ENCODE data around the gene MEG3. TPM values are rescaled to one million over a fixed set of nuclear protein-coding genes. Genes with fewer than 3 reads are reported as not detected.

Gene MEG3
- total and polyA plus RNA-seq, 9 of the 15 experiments (the other 6 are each of a cell fraction or from before 2014, with no cell fraction given) = 0.10 to 5.3 (median 1.0) TPM; not detected in 1

- TF ChIP-seq ATF2 (CRISPR knock-in tag; IDR thresholded peaks at IDR 0.05) (no peak), RAD21 (CRISPR knock-in tag; conservative IDR thresholded peaks at IDR 0.05 in 1 of 2, IDR thresholded peaks at IDR 0.05 in 1 of 2) (peak; percentile 84 to 94), ZNF740 (CRISPR knock-in tag; IDR thresholded peaks at IDR 0.05) (peak; percentile 83), ZNF740 (tag; IDR thresholded peaks at IDR 0.05) (no peak), FOXP1 (CRISPR knock-in tag; IDR thresholded peaks at IDR 0.05) (peak; percentile 33; the same call in 1 of the 2 replicates), STAG1 (CRISPR knock-in tag; IDR thresholded peaks at IDR 0.05; ENCODE audit: borderline replicate concordance) (peak; percentile 80; the same call in 1 of the 2 replicates), ZNF24 (IDR thresholded peaks at IDR 0.05) (0 out of 2 replicates have a peak, but pooled peaks have one; percentile 18), SAP30 (IDR thresholded peaks at IDR 0.05; ENCODE audit: borderline replicate concordance, insufficient read depth, low read depth, low read length, poor library complexity, severe bottlenecking) (no peak), REST (IDR thresholded peaks at IDR 0.05; ENCODE audit: borderline replicate concordance) (peak; percentile 86), REST (CRISPR knock-in tag; IDR thresholded peaks at IDR 0.05; ENCODE audit: low read depth) (no peak), JUN (IDR thresholded peaks at IDR 0.05; ENCODE audit: borderline replicate concordance, low read depth, low read length) (no peak), JUN (CRISPR knock-in tag; IDR thresholded peaks at IDR 0.05; ENCODE audit: borderline replicate concordance) (0 out of 2 replicates have a peak, but pooled peaks have one; percentile 39), U2AF1 (optimal IDR thresholded peaks at IDR 0.05; ENCODE audit: low read depth, low read length) (no peak), TEAD4 (IDR thresholded peaks at IDR 0.05; ENCODE audit: low read length) (no peak), TEAD4 (CRISPR knock-in tag; IDR thresholded peaks at IDR 0.05; ENCODE audit: borderline replicate concordance) (0 out of 2 replicates have a peak, but pooled peaks have one; percentile 32), NRF1 (conservative IDR thresholded peaks at IDR 0.05 in 1 of 2, IDR thresholded peaks at IDR 0.05 in 1 of 2) (0 out of 4 replicates have a peak, but pooled peaks of 1 of the 2 experiments have one; percentile 24), SMC3 (conservative IDR thresholded peaks at IDR 0.05; ENCODE audit: insufficient read depth, low read depth, low read length) (peak; percentile 82)
These were observed 75.0 kb downstream of the MEG3 start (continued) for GRCh38 chr14:100900837-100901390.

Data from K562 (cell line).